Measurements from ENCODE around the gene CATSPERE.

CATSPERE gene

GRCh38 chr1:244461245-244462071 lies at the start of gene CATSPERE:
Gene CATSPERE (plus strand): TSS chr1:244461273. CDS start chr1:244461430, 157 bp downstream.
- DNase-seq (ENCODE audit: low spot score), result peak; percentile 66

DNA sequence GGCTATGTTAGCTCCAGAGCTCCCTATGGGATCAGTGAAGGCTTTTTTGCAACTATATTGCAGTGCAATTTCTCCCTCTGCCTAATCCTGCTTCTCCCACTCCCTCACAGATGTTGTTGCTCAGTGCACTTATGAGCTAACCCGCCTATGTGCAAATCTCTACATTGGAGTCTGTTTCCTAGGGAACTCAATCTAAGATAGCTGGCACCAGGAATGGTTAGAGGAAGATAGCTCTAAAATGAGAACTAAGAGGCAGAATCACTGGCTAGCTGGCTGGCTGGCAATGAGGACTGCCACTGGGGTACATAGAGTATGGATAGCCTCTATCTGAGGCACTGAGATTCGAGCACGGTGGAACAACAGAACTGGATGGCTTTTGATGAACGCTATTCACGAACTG lies 48.9 kb upstream of the CATSPERE start:
- no peak for DNase-seq (ENCODE audit: low spot score)

DNA sequence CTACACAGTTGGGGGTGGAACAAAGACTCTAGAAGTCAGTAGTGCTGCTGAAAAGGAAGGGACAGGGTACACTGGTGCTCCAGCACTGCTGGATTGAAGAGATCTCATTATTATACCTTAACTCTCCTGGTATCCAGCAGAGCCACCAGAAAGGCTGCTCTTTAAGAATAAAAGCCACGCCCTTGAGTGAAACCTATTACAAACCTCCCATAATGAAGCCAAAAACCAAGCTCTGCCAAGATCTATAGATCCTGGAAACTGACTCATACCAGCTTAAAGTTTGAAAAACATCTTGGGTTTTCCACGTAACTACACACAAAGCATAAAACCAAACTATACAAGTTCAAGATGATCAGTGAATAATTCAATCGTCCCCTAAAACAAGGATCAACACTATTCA lies 47.3 kb upstream of the CATSPERE start:
- no peak for DNase-seq (ENCODE audit: low spot score)

- no peak for DNase-seq (ENCODE audit: low spot score)
These were observed 46.5 kb upstream of the CATSPERE start for GRCh38 chr1:244414543-244414942.

DNA sequence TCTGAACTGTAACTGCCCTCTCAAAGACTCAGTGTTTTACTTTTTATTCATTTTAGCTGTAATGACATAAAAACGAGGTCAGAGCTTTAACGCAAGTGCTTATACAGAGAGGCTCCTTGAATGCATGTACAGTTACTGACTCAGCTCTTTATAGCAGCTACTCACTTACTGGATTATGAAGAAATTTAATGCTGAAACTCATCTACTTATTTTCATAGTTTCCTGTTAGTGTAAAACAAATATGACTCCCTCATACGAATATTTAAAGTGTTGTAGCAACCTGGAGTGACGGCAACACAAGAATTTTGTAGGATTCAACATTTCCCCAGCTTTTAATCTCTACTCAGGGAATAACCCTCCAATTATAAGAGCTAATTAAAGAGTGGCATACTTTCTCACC lies 42.0 kb upstream of the CATSPERE start:
- DNase-seq (ENCODE audit: low spot score), result no peak

DNA sequence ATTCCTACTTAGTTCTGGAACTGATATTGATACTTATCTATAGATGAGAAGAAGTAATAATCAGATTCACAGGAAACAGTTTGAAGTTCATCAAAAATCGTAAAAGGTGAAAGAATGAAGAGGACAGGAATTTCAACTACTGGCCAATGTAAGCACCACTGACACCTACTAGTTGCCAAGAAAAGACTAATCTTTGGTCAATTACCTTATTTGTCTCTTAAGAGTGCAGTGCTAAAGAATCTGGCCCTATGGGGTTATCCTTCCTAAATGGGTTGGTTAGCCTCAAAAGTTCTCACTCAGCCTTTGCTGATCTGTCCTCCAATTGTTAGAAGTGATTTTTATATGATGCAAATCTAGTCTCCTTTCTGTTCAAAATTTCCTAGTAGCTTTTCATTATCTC lies 38.9 kb upstream of the CATSPERE start:
- DNase-seq (ENCODE audit: low spot score), result no peak

DNA sequence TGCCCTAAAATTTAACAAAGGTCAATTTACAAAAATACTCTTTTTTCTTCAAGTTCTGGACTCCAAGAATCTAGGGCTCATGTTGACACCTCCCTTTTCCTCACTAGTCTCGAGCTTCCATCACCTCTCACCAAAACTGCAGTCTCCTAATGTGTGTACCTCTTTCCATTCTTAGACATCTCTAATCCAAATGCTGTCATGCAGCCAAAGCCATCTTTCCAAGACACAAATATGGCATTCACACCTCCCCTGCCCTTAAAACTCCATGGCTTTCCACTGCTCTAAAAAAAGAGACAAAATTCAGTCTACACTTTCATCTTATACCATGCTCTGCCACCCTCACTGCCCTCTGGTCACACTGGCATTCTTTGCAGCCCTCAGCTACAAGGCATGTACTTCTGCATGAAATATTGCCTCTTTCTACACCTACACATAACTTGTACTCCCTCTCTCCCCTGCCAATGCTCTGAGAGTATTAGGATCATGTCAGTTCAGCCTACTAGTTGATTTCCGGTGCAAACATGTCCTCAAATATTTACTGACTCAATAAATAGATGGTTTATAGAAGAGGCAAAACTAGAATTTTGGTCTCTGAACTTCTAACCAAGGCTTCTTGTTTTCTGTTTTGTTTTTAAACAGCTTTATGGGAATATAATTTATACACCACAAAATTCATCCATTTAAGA lies 36.3 kb upstream of the CATSPERE start:
- no peak for DNase-seq (ENCODE audit: low spot score)

- no peak for DNase-seq (ENCODE audit: low spot score)
These were observed 33.4 kb upstream of the CATSPERE start for GRCh38 chr1:244427647-244428046.

DNA sequence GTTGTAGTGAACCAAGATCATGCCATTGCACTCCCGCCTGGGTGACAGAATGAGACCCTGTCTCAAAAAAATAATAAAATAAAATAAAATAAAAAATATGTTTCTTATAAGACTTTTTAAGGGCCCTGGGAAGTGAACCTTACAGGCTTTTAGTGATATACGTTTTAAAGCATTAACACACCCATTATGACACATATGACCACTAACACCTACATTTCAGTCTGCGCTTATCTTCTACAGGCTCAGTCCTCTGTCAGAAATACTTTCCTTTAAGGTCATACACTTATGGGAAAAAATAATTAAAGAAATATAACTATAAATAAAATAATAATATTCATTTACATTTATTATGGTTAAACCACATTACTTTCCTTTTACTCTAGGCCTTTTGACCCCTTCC lies 31.3 kb upstream of the CATSPERE start:
- DNase-seq (ENCODE audit: low spot score), result no peak

GRCh38 chr1:244431166-244431565 lies 29.9 kb upstream of the CATSPERE start:
- DNase-seq (ENCODE audit: low spot score), result no peak

DNA sequence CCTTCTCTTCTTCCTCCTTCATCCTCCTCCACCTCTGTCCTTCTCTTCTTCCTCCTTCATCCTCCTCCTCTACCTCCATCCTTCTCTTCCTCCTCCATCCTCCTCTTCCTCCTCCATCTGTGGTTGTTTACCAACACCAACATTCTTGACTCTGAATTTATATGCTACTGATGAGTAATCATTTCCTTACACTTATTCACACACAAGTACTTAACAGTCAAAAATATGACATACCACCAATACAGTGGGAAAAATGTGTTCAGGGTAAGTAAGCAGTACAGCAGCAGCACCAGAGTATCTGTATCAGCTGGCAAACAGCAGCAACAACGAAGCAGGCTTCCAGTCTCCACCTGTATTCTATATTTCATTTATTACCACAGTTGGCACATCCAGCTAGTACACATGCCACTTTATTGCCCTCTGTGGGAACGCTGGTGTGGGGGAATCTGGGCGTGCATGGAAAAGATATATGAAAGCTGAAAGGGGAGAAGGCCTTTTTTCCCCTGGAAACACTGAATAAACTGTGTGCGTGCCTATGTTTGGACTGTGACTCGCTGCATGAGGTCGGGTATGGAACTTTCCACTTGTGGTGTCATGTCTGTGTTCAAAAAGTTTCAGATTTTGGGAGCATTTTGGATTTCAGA lies 25.4 kb upstream of the CATSPERE start:
- DNase-seq (ENCODE audit: low spot score), result no peak

DNA sequence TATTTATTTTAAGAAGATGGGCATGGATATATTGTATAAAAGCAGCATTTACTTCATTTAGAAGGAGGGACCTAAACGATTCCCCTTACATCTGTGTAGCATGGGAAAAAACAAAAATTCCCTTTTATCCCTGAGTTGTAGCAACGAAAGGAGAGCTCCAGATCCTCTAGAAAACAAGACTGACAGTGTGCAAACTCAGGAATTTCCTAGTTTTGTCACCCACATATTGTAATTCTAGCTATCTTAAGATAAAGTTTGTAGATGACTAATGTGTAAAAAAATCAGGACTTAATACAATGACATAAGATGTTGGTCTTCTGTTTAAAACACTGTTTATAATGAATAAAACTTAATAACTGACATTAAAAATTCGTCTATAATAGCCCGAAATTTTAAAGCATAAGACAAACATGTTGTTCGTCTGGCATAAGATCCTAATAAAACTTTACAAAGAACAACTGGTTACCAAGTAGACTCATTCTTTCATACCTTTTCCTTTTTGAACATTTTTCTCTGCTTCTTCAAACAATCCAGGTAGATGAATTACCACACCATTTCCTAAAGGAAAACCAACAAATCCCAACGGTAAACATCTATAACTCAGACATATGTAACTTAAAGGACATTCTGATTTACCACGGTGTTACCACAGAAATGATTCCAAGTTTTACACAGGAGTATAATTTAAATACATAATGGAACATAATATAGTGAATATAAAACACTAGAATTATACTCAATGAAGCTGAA lies 24.6 kb upstream of the CATSPERE start:
- DNase-seq (ENCODE audit: low spot score), result no peak

GRCh38 chr1:244437086-244437468 lies 24.0 kb upstream of the CATSPERE start:
- DNase-seq (ENCODE audit: low spot score), result no peak

GRCh38 chr1:244439391-244440032 lies 21.6 kb upstream of the CATSPERE start:
- DNase-seq (ENCODE audit: low spot score), result peak; percentile 57

DNA sequence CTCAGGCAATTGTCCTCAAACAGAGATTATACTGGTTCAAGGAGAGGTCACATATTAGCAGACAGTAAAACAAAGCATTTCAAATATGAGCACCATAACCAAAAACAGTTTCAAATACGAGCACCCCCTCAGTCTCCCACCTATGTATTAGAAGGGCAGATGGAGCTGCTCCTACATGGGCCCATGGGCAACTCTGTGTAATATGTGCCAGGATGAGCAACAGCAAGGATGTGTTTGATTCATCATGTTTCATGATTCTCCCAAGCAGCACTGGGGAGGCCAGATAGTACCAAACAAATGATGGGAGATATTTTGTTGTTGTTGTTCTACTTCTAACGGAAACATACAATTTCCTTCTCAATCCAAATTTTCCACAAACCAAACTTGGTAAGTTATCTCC lies 18.2 kb upstream of the CATSPERE start:
- no peak for DNase-seq (ENCODE audit: low spot score)

DNA sequence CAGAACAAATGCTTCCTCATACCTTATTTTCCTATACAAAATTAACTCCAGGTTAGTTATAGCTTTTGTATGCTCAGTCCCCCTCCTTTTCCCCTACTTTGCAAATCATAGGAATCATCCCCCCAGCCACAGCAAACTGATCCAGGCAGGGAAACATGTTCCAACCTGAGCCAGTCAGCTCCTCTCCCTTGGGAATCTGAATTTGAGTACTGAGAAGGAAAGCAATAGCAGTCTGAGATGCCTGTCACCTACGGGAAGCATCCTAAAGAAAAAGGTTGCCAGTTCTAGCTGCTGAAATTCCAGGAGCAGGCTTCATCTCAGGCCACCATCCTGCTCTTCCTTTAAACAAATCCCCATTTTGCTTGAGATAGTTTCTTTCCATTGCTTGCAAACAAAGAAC lies 16.2 kb upstream of the CATSPERE start:
- no peak for DNase-seq (ENCODE audit: low spot score)

DNA sequence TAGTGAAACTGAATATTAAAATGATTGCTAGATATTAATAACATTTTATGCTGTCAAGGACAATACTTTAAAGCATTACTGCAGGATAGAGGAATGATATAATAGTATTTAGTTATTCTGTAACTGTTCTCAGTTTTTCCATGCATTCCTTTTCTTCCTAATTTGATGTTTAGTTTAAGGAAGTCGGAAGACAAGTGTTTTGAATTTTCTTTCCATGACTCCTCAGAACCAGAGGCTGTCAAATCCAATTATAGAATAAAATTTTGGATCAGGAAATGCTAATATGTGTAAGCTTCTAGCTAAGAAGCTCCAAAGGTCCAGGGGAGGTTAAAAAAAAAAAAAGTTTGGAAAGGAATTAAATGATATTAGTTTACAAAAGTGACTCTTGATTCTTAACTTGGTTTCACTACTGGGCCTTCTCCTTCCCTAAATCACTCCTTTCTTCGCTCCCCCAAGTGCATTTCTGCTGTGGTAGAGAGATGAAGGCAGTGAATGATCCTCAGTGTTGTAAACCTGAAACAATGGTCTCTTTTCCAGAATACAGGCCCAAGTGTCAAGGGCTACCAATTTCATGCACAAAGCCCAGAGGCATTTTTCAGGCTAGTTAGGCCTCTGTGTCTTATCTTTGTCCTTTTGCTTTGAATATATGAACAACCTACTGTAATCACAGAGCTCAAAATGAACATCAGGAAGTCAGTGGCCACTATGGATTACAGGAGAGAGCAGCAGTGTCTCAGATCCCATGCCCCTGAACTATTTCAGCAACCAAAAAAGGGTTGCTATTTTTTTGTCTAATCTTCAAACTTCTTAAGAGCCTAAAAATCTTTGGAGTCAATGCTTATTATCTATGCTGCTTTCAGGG lies 15.5 kb upstream of the CATSPERE start:
- no peak for DNase-seq (ENCODE audit: low spot score)

GRCh38 chr1:244447024-244447423 lies 14.0 kb upstream of the CATSPERE start:
- DNase-seq (ENCODE audit: low spot score), result no peak

- no peak for DNase-seq (ENCODE audit: low spot score)
These were observed 13.5 kb upstream of the CATSPERE start for GRCh38 chr1:244447552-244447951.

DNA sequence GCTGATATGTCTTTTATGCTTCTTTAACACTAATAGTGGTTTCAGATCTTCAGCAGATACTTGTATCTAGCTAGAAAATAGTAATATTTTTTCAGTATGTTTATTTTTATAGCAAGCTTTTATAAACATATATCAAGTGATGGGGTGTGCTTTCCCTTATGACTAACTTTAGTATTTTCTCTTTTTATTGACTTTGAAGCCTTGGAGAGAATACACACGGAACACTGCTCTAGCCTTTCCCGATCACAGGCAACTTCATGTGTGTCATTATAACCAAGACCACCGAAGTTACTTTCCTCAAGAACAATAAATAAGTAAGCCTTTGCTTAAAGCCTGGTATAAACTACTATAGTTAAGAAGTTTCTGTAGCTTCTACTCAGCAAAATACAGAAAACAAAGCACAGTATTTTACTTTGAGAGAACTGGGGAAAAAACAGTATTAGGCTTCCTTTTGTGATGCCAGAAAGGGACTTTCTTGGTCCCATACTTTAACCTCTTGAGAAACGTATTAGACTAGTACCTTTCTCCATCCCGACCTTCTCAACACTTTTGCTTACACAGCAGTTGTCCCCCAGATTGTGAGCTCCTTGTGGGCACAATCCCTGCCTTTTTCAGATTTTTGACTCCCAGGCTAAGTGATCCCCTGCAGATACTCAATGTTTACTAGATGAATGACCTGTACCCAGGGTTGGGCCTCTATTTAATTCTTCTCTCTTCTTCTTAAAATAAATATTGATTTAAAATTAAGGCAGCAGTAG lies 12.6 kb upstream of the CATSPERE start:
- no peak for DNase-seq (ENCODE audit: low spot score)

Measured in hematopoietic multipotent progenitor cell treated with erythropoietin and hydrocortisone succinate and interleukin-3 and kit ligand, for 15 days (in vitro differentiated cells).